ENCODE measurements around the gene TNFSF15.

Gene TNFSF15

DNA sequence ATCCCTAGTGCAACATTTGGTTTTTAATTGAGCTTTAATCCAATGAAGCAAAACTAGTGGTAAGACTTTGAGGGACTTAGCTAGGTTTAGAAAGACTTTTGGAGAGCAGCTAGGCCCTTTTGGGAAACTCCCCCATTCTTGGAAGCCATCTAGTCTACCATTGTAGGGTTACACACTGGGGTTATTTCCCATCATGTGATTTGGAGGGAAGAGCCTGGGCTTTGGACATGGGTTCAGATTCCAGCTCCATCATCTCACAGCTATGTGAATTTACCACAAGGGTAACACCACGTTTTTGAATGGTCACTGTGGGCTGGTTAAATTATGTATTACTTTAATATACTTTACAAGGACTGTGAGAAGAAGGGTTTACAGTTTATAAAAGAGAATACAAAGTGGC, 18.3 kb upstream of the TNFSF15 start:
- no peak for DNase-seq

DNA sequence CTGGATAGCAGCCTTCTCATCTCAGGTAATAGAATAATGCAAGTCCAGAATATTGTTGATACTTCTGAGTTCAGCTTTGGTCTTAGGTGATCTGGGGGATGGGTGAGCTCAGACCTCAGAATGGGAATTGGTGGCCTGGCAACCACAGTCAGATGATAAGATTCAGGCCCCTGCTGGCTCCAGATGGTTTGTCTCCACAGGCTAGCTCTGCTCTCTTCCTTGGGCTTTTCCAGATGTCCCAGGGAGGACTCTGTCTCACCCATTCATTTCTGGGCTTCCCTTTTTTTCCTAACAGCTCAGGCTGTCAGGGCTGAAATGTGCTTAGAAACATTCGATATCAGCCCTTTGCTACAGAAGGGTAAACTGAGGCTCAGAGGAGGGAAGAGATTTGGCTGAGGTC, 17.6 kb upstream of the TNFSF15 start:
- DNase-seq: no peak

DNA sequence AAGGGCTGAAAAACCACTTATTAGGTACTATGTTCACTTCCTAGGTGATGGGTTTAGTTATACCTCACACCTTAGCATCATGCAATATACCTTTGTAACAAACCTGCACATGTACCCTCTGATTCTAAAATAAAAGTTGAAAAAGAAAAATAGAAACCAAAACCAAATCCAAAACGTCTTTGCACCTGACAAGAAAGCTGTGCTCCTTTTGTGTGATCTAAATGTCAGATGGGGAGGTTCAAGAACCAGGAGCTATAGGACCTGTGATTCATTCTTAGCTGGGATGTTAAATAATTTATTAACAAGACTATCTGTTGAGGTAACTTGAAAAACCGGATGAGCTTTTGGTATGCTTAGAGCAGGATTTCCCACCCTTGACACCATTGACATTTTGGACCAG, 16.9 kb upstream of the TNFSF15 start:
- no peak for DNase-seq

DNA sequence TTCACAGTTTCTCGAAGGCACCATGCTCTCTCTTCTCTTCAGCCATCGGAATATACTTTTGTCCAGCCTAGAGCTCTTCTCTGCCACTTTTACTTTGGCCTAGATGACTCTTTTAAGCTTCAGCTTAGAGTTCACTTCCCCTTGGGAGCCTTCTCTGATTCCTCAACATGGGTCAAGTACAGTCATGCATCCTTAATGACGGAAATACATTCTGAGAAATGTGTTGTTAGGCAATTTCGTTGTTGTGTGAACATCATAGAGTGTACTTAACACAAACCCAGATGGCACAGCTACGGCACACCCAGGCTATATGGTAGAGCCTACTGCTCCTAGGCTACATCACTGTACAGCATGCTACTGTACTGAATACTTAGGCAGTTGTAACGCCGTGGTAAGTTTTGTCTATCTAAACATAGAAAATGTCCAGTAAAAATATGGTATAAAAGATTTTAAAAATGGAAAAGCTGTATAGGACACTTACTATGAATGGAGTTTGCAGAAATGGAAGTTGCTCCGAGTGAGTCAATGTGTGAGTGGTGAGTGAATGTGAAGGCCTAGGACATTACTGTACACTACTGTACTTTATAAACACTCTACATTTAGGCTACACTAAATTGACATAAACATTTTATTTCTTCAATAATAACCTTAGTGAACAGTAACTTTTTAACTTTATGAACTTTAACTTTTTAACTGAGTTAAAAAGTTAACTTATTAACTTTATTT, 15.1 kb upstream of the TNFSF15 start:
- DNase-seq: no peak

DNA sequence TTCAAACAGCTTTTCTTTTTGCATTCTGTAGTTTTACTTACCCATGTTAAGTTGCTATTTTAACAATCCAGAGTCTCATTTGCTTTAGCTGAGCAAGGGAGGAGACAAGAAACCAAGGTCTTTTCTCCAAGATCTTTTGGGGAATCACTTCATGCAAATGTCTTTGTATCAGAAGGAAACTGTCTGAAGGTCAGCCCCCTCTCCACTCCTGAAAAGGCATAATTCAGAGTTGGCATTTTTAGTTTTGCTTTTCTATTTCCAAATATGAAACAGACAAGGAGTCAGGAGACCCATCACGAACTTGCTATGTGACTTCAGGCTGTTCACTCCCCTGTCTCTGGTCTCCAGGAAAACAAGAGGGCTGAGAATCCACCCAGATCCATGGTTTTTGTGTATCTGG, 12.3 kb upstream of the TNFSF15 start:
- DNase-seq: no peak

DNA sequence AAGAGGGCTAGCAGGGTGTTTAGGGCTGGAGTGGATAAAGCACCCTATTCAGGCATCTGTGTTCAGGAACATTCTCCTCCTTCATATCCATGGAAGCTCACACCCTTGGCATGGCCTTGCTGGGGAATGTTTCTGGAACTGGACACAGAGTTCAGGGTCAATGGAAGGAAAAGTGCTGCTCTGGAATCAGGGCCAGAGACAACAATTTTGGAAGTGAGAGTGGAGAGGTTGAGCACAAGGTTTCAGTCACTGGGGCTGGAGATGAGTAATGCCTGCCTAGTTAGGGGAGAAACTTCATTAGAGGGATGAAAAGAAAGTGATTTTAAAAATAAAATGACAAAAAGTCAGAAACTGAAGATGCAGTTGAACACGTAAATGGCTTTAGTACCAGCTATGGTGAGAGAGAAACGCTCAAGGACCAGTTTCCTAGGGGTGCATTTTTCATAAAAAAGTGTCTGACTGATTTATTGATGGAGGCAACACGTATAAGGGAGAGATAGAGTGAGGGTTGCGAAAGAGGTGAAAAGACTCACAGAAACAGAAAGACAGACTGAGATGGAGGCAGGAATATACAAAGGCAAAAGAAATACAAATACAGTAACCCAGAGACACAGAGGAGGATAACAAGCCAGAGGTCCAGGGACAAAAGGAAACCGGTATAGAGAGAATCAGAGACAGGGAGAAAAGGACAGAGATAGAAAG, 8.0 kb upstream of the TNFSF15 start:
- DNase-seq: no peak

DNA sequence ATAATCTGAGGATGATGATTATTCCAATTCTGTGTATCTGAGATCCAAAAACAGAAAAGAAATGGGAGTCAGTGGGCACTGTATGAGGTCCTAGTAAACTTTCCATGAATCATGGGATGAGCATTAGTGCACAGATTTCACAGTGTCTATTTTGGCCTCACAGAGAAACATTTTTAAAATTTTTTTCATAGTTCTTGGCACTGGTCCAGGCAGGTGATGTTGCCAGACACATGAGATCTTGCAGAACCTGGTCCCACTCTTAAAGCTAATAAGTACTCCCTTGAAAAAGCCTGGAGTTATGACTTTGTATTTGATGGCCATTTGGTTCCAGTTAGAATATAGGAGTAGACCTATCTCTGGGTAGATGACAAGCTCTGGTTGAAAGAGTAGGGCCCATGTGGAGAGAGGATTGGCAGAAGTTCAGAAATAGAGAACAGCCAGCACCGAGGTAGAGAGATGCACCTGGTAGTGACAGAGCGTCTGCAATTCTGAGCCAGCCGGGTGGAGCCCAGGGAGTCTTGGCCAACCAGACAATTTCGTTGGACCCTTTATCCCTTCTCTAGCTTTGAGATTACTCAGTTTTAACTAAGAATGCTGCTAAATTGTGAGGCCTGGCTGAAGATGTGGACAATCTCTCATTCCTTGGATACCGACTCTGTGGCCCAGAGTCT, 6.3 kb upstream of the TNFSF15 start:
- no peak for DNase-seq

DNA sequence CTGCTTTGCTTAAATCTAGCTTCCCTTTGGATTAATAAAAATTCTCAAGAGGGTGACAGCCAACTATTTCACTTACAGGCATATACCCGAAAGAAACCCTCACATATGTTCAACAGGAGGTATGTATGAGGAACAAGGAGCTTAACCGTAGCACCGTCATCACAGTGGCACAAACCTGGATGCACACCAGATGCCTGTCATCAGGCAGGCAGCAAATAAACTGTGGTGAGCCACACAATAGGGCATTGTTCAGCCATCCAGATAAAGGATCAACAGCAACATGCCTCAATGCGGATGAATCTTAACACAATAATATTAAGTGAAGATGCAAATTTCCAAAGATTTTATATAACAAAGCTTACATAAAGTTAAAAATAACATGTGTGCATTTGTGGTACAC, 5.5 kb upstream of the TNFSF15 start:
- no peak for DNase-seq

DNA sequence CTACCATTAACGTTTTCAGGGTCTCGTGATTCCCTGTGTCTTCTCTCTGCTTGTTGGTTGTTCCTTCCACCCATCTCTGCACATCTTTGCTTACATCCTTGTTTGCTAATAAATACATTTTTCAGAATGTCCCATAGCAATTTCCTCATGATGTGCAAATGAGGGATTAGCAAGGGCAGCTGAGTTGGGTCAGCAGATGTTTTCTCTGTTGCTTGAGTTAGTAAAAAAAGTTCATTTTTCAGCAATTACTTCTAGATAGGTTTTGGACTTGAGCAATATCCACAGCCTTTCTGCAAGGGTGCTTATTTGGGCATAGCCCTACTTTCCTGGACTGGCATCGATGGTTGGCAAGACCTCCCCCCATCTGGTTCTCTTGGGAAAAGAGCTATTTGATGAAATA, 4.8 kb upstream of the TNFSF15 start:
- no peak for DNase-seq

DNA sequence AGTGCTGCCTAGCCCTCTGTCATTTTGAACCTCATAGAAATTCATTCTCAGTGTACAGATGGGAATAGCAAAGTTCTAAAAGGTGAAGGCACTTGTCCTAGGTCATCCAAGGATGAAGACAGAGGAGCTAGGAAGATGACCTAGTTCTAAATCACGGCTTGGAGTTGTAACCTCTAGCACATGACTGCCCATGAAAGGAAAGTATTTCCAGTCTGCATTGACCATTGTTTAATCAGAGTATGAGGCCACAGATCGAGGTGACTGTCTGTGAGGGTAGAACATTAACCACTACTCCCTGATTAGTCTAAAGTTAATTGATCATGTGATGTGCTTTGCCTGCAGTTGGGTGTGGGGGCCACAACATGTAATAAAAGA, 674 bp upstream of the TNFSF15 start:
- DNase-seq: no peak

DNA sequence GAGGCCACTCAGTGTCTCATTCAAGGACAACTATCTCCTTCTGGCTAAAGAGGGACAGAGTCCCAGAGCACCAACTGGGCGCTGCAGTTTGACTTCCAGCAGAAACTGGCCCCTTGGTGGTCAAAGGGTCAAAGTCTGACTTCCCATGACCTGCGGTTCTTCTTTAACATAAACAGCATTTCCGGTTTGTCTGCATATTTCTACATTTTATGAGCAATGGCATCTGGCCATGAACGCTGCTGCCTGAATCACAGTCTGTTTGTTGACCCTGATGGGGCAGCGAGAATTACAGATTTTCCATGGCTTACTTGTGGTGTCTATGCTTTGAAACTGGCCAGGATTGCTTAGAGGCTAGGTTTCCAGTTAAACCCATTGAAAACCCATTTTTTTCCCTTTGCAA, 1.3 kb downstream of the TNFSF15 start:
- DNase-seq: no peak

DNA sequence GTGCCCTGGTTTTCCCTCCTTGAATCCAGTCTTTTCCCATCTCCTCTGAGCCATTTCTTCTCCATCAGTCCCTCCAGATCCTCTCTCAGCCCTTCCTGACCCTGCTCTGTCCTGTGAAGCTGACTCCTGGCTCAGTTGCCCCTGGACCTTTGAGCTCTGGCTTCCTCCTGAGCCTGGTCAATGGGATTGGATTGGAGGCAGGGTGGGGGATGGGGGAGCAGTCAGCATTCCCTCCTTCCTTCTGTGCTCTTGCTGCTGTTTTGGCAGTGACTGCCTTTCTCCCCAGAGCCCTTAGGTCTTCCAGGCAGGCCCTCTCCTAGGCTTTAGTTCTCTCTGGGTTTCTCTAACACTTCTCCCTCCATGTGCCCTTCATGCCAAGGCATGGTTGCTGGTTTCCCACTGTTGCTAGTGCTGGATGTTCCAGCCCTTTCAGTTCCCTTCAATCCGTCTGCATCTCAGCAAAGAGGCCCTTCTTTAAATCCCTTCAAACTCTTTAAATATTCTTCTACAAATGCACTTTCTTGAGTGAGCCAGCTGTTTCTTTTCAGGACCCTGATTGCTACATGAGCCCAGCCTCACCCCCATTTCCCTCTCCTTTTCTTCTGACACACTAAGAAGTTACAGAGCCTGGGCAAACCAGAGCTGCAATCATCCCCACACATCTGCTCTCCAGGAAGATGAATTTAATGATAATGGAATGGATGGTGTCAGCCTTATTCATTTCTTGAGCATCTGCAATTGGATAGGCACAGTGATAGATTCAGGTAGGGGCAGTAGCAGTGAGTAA, 2.2 kb downstream of the TNFSF15 start:
- no peak for DNase-seq

DNA sequence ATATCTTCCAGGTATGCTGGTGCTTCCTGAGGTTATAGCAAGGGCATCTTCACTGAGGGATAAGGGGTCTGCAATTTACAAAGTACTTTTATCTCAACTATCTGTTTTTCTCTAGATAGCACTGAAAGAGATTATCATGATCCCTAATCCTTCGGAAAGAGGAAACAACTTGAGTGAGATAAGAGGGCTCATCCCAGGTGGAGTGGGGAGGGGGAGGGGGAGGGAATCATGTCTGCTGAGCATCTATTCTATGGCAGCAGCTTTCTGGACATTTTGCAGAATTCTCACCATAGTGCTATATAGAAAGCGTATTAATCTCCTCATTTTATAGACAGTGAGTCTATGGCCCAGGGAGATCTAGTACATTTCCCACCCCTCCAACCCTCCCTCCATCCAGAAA, 5.9 kb downstream of the TNFSF15 start:
- DNase-seq: no peak

DNA sequence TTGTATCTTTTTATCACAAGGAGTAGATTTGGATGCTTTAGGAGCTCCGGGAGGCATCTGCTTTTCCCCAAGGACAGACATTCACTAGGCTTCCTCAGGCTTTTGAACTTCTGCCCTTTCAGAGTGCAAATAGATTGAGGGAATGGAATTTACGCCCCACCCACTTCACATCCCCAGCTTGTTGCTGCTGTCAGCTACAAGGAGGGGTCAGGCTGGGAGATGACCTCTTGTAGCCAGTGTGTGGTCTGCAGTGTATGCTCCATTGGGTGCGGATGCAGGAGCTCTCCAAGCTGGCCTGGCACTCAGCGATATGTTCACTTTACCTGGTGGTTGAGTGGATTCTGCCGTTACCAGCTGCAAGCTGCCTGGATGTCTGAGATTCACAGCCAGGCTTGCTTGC, 6.4 kb downstream of the TNFSF15 start:
- DNase-seq: no peak

DNA sequence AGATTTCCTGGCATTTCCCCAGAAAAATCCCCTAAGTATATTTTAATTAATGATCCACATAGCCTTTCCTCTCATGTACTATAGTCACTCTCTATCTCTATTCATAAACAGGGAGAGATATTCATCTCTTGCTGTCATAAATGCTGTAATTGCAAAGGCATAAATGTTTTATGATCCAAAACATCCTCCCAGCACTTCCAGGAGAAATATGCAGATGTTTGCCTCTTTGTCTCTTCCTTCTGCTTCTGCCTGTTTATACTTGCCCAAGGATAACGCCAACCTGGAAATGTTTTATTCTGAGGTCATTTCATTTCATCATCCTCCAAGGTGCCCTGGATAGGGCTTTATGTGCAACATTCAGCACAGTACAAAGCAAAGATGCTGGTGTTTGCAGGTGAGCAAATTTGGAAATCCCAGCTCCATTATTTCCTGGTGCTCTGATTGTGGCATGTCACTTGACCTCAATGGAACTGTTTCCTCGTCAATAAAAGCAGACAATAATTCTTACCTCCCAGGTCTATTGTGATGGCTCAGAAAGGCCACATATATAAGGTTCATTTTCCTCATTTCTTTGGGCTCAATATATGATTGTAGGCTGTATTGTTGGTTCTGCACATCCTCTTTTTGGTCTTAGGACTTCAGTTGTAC, 6.9 kb downstream of the TNFSF15 start:
- no peak for DNase-seq

DNA sequence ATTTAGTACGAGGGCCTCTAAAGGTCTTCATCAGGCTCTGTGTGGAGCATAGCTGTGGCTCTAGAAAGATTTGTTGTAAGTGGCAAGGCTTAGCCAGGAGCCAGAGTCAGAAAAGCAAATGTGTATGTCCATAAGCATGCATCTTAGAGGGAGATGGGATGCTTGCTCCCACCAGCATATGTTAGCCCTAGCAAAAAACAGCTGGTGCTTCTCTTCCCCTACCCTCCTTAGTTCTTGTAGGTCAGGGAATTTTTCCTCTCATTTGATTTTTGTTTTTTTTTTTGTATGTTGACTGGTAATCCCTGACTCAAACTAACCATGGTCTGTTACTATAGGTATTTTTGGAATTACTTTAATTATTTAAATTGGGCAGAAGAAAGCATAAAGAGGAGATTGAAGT, 7.7 kb downstream of the TNFSF15 start:
- DNase-seq: no peak

DNA sequence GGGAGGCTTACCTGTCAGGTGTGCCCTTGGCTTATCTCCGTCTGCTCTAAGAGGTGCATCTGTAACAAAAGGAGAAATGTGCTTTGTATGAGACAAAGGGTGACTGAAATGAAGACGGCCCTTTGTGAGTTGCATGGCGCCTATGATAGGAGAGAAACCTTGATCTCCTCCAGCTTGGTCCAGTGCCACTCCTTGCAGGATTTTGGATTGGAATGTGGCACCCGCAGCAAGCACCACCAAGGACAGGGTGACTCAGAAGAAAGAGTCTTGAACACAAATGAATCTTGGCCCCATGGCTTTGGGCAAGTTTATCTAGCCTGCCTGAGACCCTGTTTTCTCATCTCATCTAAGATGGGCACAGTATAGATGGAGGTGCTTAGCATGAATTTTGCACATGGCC, 13.4 kb downstream of the TNFSF15 start:
- DNase-seq: no peak

DNA sequence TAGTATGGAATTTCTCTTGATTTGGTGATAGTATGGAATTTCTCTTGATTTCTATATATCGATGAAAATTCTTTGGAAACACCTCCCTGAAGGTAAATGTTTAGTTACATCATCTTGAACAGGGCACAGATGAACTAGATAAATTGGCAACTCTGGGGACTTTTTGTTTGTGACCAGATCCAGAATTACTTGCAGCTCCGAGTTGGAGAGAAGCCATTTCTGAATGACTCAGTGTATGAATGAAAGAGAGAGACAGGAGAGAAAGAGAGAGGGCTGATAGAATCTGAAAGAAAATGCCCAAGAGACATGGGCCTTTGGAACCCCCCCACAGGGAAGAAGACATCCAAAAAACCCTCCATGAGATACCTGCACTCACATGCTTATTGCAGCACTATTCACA, 14.1 kb downstream of the TNFSF15 start:
- no peak for DNase-seq

DNA sequence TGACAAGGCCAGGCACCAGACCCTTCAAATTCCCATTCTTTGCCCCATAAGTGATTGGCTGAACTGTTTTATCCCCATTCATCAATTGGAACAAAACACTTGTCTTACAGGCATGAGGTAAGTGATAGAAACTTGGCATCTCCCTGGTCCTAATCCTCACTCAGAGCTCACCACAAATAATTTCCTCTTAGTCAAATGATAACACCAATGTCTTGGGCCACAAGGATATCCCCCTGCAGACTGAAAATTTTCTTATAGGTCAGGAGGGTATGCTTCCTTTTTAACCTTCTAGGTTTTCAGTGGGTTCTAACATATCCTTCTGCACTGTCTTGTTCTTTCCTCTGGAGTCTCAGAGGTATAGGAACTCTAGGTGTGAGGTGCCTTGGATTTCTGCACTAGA, 14.5 kb downstream of the TNFSF15 start:
- no peak for DNase-seq

DNA sequence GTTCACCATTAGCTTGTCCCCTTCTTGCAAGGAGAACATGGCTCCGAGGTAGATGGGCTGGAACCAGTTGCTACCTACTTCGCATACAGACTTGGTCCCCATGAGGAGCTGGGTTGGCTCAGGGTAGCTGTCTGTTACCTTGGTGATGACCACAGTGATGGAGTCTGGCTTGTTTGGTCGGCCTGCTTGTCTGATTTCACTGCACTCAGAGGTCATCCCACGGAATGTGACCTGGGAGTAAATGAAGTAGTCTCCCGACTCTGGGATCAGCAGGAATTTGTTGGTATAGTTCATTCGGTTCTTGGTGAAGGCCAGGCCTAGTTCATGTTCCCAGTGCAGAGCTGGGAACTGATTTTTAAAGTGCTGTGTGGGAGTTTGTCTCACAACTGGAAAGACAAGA, 15.3 kb downstream of the TNFSF15 start:
- no peak for DNase-seq

DNA sequence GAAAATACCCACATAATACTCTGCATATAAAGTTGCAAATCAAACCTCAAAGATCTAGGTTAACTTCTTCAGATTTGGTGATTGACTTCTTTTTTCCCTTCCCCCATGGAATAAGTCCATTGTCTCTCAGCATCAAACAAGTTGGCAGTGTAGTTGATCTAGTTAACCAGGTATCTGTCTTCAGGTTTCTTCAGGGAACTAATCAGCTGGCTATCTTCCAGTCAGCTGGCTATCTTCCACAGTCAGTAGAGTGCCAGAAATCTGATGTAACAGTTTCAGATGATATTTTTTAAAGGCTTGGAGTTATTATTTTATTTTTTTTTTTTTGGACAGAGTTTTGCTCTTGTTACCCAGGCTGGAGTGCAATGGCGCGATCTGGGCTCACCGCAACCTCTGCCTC, 16.8 kb downstream of the TNFSF15 start:
- no peak for DNase-seq

DNA sequence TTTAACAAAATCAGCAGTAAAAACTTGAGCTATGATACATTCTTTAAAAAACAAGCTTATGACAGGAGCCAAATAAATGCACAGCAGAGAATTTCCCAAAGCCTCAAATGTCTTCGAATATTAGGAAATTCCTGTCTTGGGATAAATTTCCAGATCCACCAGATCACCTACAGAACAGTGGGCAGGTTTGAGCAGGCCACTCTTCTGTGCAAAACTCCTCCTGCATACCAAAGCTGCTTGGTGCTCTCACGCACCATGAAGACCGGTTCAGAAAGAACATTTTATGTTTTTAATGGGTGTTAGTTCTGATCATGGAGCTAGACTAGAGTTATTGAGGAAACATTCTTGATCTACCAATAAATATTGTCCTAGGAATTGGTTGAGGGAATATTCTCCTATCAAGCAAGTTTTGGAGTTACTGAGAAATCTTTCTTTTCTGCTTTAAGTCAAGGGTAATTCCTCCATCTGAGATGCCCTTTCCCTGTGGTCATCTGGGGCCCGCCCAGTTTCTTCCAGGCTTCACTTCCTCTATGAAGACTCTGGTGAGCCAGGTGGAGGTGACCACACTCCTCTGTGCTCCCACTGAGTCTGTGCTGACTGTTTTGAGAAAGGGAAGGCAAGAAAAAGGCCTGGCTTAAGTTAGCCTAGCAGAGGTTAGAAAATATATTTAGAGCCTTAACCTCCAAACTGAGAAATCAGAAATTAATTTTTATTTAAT, 17.9 kb downstream of the TNFSF15 start:
- no peak for DNase-seq

All from effector CD8-positive, alpha-beta T cell (primary cell).